DOHH2 (cell line): Measurements from ENCODE around the gene MYBPC3.

Experiments
- CTCF ChIP-seq: fragments of 200-600 bp; sonication (generic); IDR thresholded peaks from one replicate; pipeline ENCODE4 v1.5.1; 2014; ENCODE audit warnings: antibody characterized with exemption, mild to moderate bottlenecking, low read depth, low read length; ENCODE audit not compliant: poor library complexity, severe bottlenecking
- EZH2phosphoT487 ChIP-seq: fragments of 200-600 bp; sonication (generic); IDR thresholded peaks from 2 replicates; pipeline ENCODE4 v1.6.1; 2017; ENCODE audit warnings: borderline replicate concordance, mild to moderate bottlenecking, antibody characterized with exemption, low read length, moderate library complexity, mixed read lengths

DNA sequence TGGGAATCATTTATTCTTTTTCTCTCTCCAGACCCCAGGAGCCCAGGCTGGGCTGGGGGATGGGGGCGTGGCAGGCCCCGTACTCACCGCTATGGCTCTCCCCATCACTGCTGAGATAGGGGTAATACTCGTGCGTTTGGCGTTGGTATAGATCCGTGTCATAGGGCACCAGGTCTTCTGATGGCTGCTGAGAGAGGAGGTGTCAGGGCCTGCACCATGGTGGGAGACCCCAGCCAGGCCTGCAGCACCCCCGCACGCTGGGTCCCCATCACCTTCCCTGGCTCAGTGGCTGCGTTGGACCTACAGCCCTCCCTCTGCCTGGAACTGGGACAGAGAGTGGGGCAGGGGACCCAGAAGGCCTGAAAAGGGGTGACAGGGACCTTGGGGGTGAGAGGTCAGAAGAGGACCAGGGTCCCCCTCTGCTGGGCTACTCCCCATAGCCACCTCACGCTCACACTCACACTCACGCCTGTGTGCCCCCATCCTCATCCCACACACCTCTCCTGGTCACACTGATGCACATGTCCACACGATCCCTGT lies 23.1 kb upstream of the MYBPC3 start:
- TF ChIP-seq CTCF = no peak
- TF ChIP-seq EZH2phosphoT487 = no peak
